ENCODE results near the gene ABI1.
"Not testable (repeated sequence)": the region's sequence is repeated elsewhere in the genome, so short reads cannot be mapped to it uniquely, and the experiment has no call there.

Gene ABI1

DNA sequence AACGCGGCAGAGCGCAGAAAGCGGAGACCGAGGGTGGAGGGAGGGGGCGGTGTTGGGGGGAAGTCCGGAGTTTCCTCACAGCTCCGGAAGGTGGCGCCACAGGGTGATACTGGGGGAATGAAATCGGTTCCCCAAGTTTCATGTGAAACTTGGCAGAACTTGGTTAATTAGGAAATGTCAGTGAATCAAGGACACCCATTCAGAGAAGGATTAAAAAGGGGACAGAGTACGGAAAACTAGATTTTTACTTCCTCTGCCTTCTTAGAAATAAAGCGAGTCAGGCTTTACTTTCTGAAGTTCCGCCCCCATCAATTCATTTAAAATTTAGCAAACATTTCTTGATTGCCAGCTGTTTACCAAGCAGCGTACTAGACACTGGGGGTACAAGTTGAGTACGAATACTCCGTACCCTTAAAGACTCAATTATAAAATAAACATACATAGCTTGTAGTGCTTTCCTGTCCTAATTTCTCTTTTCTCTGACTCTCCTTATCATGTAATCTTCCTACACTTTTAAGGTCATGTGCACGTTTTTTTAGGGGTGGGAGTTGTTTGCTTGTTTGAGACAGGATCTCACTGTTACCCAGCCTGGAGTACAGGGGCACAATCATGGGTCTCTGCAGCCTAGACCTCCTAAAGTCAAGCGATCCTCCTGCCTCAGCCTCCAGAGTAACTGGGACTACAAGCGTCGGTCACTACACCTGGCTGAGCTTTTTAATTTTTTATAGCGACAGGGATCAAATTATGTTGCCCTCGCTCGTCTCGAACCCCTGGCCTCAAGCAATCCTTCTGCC, 644 bp upstream of the ABI1 start:
- in situ Hi-C loops (cut with MboI; ENCODE audit: low sequenced_read_pairs, unreplicated experiment), result loop anchor here (10.0 kb wide), 1 partner anchor 527 kb away; no protein-coding TSS in a partner anchor
- DNase-seq (ENCODE audit: low spot score), result no peak

DNA sequence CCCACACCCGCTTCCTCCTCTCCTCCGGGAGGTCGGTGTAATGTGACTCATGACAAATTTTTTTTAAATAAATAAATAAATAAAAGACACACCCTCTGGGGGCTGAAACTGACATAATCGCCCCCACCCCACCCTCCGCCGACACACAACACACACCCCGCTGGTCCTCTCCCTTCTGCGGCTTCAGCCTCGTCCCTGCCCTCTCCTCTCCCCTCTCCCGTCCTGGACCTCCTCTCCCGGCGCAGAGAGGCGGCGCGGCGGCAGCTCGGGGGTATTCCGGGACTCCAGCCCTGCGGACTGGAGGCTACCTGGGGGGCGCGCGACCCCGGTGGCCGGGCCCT, 686 bp downstream of the ABI1 start:
- DNase-seq (ENCODE audit: low spot score), result peak; percentile 27
- in situ Hi-C loops (cut with MboI; ENCODE audit: low sequenced_read_pairs, unreplicated experiment), result loop anchor here (10.0 kb wide), 1 partner anchor 525 kb away; no protein-coding TSS in a partner anchor
- TF ChIP-seq, protein P1, sequence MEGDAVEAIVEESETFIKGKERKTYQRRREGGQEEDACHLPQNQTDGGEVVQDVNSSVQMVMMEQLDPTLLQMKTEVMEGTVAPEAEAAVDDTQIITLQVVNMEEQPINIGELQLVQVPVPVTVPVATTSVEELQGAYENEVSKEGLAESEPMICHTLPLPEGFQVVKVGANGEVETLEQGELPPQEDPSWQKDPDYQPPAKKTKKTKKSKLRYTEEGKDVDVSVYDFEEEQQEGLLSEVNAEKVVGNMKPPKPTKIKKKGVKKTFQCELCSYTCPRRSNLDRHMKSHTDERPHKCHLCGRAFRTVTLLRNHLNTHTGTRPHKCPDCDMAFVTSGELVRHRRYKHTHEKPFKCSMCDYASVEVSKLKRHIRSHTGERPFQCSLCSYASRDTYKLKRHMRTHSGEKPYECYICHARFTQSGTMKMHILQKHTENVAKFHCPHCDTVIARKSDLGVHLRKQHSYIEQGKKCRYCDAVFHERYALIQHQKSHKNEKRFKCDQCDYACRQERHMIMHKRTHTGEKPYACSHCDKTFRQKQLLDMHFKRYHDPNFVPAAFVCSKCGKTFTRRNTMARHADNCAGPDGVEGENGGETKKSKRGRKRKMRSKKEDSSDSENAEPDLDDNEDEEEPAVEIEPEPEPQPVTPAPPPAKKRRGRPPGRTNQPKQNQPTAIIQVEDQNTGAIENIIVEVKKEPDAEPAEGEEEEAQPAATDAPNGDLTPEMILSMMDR (IDR thresholded peaks at IDR 0.05; ENCODE audit: borderline replicate concordance, control extremely low read depth, extremely low read depth, insufficient read depth, missing control alignments), result no peak

More for the DNA sequence above, 644 bp upstream of the ABI1 start:
- TF ChIP-seq, protein P1 (IDR thresholded peaks at IDR 0.05; ENCODE audit: borderline replicate concordance, control extremely low read depth, extremely low read depth, insufficient read depth, missing control alignments), result peak; percentile 65

DNA sequence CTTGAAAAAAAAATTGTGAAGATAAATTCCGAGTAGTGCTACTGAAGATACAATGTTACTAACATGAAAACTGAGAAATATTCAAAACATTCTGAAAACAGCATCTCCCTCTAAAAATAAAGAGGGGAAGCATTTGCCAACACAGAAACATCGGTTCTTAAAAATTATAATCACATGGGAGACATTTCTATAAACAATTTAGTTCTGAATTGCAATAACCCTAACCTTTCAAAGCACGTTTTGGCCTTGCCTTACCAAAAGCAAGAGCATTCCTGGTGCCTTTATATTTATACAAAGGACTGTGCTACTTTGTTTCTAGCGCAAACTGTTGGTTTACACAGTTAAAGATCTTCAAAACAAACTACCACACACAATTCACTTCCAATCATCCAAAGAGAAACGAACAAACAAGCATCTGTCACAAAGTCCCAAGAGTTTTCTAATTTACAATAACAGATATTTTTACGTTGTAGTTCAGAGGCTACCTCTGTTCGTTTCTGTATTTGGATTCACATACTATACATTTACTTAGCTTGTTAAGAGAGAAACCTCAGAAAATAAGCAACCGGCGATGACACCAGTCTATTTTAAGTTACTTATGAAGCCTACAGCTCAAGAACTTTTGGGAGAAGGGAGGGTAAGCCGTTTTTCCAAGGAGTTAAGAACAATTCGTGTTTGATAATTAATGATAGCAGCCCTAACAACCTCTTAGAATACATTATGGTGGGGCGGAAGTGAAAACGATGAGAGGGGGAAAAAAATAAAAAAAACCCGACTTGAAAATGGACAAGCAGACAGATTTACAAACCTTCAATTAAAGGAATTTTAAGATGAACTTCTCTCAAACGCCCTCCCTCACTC, 1.3 kb downstream of the ABI1 start:
- TF ChIP-seq, protein P1 (IDR thresholded peaks at IDR 0.05; ENCODE audit: borderline replicate concordance, control extremely low read depth, extremely low read depth, insufficient read depth, missing control alignments), result no peak
- DNase-seq (ENCODE audit: low spot score), result no peak
- in situ Hi-C loops (cut with MboI; ENCODE audit: low sequenced_read_pairs, unreplicated experiment), result loop anchor here (10.0 kb wide), 2 partner anchors 115 to 525 kb away; no protein-coding TSS in a partner anchor

DNA sequence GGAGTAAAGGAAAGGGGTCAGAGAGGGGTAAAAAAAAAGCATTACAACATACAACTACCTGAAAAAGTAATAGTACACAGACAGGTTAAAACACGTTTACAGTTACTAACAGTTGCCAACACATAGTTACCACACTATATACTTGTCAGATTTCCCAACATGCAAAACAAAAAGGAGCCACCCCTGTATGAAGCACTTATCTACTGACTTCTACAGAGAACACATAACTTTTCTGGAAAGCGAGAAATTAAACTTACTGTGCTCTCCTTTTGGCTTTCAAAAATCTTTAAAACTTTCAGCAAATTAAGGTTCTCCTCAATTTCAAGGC, 2.1 kb downstream of the ABI1 start:
- in situ Hi-C loops (cut with MboI; ENCODE audit: low sequenced_read_pairs, unreplicated experiment), result loop anchor here (10.0 kb wide), 1 partner anchor 114 kb away; no protein-coding TSS in a partner anchor
- TF ChIP-seq, protein P1 (IDR thresholded peaks at IDR 0.05; ENCODE audit: borderline replicate concordance, control extremely low read depth, extremely low read depth, insufficient read depth, missing control alignments), result no peak

DNA sequence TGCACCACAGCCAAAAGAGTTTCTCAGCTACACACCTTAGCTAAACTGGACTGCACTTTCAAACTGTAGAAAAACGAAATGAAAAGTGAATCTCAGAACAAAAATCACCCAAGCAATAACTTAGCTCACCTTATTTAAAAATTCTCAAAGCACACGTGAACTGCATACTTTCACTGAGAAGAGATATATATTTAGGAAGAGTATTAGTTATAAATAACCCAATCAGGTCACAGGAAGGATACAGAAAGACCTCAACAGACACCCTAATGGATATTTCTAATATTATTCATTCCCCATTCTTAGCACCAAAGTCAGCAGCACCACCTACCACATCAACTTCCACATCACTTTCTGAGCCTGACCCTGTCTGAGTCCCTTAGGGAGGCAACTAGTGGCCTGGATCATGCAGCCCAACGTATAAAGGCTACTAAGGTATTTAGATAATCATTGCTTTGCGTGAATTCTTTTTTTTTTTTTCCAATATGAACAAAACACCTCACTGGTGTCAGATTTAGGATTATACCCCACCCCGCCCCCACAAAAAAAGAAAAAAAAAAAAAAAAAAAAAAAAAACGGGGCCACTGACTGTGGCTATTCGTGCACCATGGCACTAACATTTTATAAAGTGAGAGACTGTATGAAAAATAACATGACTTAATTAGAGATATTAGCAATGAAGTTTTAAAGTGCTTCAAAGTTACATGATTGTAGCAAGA, 2.6 kb downstream of the ABI1 start:
- TF ChIP-seq, protein P1 (IDR thresholded peaks at IDR 0.05; ENCODE audit: borderline replicate concordance, control extremely low read depth, extremely low read depth, insufficient read depth, missing control alignments), result peak; percentile 3
- in situ Hi-C loops (cut with MboI; ENCODE audit: low sequenced_read_pairs, unreplicated experiment), result loop anchor here (10.0 kb wide), 1 partner anchor 113 kb away; no protein-coding TSS in a partner anchor
- peak; percentile 33 for DNase-seq (ENCODE audit: low spot score)

More for the DNA sequence above, 2.1 kb downstream of the ABI1 start:
- DNase-seq (ENCODE audit: low spot score), result no peak

DNA sequence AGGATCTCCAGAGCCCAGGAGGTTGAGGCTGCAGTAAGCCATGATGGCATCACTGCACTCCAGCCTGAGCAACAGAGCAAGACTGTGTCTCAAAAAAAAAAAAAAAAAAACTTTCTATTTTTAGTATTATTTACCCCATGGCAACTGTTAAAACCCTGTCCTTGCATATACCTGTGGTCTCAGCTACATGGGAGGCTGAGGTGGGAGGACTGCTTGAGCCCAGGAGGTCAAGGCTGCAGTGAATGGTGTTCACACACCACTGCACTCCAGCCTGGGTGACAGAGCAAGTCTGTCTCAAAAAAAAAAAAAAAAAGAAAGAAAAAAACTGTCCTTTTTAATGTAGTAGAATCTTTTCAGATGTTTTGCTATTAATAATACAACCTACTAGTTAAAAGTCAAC, 3.2 kb downstream of the ABI1 start:
- DNase-seq (ENCODE audit: low spot score), result not testable (repeated sequence)
- in situ Hi-C loops (cut with MboI; ENCODE audit: low sequenced_read_pairs, unreplicated experiment), result loop anchor here (10.0 kb wide), 1 partner anchor 113 kb away; no protein-coding TSS in a partner anchor

All from GM13976 (cell line).